GM19455 (cell line): ENCODE data around the gene RBFOX2.
"Not testable (repeated sequence)": the region's sequence is repeated elsewhere in the genome, so short reads cannot be mapped to it uniquely, and the experiment has no call there.

Source experiments
- ATAC-seq: cut with Tn5 transposase; IDR thresholded peaks from one replicate; pipeline ENCODE4 v1.9.1; 2021; ENCODE audit not compliant: unreplicated experiment

The RBFOX2 gene, protein sequence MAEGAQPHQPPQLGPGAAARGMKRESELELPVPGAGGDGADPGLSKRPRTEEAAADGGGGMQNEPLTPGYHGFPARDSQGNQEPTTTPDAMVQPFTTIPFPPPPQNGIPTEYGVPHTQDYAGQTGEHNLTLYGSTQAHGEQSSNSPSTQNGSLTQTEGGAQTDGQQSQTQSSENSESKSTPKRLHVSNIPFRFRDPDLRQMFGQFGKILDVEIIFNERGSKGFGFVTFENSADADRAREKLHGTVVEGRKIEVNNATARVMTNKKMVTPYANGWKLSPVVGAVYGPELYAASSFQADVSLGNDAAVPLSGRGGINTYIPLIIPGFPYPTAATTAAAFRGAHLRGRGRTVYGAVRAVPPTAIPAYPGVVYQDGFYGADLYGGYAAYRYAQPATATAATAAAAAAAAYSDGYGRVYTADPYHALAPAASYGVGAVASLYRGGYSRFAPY

GRCh38 chr22:36028646-36029405, at the start of gene RBFOX2:
Gene RBFOX2 (minus strand): TSS chr22:36028824. CDS start chr22:36028425, 399 bp downstream.
- no peak for ATAC-seq

GRCh38 chr22:36077271-36077670, 48.6 kb upstream of the RBFOX2 start:
- ATAC-seq, result no peak

- ATAC-seq, result no peak
Observed at GRCh38 chr22:36075724-36076123, 47.1 kb upstream of the RBFOX2 start.

- no peak for ATAC-seq
Observed at GRCh38 chr22:36075230-36075629, 46.6 kb upstream of the RBFOX2 start.

DNA sequence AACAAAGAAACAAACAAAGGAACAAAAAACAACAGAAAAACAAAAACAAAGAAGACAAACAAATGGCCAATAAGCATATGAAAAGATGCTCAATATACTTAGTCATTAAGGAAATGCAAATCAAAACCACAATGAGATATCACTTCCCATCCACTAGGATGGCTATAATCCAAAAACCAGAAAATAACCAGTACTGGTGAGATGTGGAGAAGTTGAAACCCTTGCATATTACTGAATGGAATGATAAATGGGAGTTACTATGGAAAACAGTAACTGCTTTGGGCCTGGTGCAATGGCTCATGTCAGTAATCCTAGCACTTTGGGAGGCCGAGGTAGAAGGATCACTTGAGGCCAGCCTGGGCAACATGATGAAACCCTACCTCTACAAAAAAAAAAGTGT, 44.9 kb upstream of the RBFOX2 start:
- ATAC-seq, result no peak

DNA sequence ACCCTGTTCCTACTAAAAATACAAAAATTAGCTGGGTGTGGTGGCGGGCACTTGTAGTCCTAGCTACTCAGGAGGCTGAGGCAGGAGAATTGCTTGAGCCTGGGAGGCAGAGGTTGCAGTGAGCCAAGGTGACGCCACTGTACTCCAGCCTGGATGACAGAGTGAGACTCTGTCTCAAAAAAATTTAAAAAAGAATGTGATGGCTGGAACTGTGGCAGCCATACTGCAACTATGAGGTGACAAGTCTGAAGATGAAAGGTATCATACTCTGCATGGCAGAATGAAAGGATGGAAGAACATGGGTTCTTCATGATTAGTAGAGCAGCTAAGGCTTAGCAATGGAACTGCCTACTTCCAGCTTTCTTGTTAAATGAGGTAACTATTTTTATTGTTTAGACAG, 42.0 kb upstream of the RBFOX2 start:
- not testable (repeated sequence) for ATAC-seq

GRCh38 chr22:36069368-36069767, 40.7 kb upstream of the RBFOX2 start:
- ATAC-seq, result no peak

DNA sequence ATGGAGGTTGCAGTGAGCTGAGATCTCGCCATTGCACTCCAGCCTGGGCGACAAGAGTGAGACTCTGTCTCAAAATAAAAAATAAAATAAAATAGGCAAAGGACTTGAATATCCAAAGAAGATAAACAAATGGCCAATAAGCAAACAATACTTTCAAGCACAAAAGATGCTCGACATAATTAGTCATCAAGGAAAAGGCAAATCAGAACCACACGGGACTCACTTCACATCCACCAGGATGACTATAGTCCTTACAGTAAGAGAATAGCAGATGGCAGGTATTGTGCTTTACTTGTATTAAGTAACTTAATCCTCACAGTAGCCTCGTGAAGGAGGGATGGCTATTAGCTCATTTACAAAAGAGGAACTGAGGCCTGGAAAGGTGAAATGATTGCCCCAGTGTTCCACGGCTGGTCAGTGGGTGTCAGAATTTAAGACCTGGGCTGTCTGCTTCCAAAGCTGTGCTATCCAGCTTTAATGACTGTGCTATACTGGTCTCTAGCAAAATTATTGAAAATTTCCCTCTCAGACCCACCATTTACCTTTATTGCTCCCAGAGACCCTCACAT, 40.2 kb upstream of the RBFOX2 start:
- no peak for ATAC-seq

DNA sequence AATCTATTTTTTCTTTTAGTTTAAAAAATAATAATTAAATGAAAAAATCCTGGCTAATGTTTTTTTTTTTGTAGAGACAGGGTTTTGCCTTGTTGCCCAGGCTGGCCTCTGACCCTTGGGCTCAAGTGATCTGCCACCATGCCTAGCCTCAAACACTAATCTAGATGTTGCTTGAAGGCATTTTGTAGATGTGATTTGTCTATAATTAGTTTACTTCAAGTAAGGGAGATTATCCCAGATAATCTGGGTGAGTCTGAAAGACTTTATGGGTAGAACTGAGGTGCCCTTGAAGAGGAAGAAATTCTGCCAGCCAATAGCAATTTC, 38.6 kb upstream of the RBFOX2 start:
- ATAC-seq, result no peak

GRCh38 chr22:36065775-36066544, 37.3 kb upstream of the RBFOX2 start:
- ATAC-seq, result no peak

GRCh38 chr22:36065462-36065774, 36.8 kb upstream of the RBFOX2 start:
- ATAC-seq, result no peak

DNA sequence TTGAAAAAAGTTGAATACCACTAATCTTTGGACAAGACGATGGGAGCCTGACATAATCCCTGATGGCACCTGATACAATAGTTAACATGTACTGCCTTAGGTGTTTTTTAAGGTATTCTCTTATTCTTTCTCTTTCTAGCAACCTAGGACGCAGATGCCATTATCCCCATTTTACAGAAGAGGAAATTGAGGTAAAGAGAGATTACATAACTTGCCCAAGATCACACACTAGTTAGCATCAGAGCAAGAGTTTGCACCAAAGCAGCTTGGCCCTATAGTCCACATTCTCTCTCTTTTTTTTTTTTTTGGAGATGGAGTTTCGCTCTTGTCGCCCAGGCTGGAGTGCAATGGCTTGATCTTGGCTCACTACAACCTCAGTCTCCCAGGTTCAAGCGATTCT, 35.7 kb upstream of the RBFOX2 start:
- ATAC-seq, result no peak

GRCh38 chr22:36056980-36057379, 28.4 kb upstream of the RBFOX2 start:
- ATAC-seq, result no peak

DNA sequence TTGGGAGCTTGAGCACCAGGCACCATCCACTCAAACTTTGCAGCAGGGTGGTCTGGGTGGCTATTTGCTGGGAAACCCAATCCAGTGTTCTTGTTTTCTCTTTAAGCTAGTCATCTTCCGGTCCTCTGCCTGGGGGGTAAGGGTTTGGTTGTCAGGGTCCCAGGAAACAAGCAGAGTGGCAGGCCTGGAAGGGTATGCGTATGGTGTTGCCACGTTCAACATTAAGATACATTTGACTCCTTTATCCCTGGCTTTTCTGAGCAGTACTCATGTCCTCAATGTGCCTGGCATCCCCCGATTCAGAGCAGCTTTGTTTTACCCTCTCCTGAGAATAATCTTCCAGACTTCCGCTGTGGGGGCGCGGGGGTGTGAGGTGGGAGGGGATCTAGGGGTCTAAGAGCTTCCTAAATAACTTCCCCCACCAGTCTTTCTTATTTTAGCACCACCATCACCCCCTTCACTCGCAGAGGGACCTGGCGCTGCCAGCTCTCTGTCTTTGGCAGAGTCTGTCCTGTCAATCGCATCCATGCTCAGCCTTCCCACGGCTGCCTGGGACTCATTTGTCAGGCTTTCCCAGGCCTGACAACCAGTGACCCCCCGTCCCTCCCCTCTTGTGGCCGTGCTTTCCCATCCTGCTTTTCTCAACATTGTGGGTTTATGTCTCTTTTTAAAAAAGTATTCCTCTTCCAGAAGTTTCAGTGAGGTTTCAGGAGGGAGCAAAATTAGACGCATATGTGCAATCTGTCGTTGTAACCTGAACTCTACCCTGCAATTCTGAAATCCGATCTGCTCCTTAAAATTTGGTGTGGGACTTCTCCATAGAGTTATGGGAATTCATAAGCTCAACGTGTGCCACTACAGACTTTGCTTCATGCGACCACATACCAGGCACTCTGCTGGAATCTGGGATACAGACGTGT, 27.0 kb upstream of the RBFOX2 start:
- no peak for ATAC-seq

DNA sequence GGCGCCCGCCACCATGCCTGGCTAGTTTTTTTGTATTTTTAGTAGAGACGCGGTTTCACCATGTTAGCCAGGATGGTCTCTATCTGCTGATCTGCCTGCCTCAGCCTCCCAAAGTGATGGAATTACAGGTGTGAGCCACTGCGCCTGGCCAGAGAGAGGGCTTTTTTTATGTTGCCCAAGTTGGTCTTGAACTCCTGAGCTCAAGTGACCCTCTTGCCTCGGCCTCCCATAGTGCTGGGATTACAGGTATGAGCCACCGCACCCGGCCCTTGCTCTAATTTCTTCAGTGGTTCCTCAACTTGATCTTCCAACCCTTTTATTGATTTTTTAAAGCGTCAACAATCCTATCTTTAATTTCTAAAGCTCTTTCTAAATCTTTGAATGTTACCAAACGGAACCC, 25.8 kb upstream of the RBFOX2 start:
- not testable (repeated sequence) for ATAC-seq

DNA sequence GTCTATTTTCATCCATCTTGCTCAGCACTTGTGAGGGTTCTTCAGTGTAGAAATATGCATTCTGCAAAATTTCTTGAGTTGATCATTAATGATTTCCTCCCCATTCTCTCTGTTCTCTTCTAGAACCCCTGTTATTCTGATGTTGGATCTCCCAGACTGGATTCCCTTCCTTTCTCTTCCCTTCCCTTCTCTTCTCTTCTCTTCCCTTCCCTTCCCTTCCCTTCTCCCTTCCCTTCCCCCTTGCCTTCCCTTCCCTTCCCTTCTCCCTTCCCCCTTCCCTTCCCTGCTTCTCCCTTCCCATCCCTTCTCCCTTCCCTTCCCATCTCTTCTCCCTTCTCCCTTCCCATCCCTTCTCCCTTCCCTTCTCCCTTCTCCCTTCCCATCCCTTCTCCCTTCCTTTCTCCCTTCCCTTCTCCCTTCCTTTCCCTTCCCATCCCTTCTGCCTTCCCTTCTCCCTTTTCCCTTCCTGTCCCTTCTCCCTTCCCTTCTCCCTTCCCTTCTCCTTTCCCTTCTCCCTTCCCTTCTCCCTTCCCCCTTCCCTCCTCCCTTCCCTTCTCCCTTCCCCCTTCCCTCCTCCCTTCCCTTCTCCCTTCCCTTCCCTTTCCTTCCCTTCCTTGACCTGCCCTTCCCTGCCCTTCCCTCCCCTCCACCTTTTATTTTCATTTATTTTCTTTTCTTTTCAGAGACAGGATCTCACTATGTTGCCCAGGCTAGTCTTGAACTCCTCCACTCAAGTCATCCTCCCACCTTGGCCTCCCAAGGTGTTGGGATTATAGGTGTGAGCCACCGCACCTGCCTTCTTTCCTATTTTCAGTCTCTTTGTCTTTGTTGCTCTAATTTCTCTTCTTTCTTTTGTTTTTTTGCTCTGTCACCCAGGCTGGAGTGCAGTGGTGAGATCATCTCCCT, 24.9 kb upstream of the RBFOX2 start:
- no peak for ATAC-seq

- ATAC-seq, result no peak
Observed at GRCh38 chr22:36052505-36052941, 23.9 kb upstream of the RBFOX2 start.

- no peak for ATAC-seq
Observed at GRCh38 chr22:36049678-36049997, 21.0 kb upstream of the RBFOX2 start.

DNA sequence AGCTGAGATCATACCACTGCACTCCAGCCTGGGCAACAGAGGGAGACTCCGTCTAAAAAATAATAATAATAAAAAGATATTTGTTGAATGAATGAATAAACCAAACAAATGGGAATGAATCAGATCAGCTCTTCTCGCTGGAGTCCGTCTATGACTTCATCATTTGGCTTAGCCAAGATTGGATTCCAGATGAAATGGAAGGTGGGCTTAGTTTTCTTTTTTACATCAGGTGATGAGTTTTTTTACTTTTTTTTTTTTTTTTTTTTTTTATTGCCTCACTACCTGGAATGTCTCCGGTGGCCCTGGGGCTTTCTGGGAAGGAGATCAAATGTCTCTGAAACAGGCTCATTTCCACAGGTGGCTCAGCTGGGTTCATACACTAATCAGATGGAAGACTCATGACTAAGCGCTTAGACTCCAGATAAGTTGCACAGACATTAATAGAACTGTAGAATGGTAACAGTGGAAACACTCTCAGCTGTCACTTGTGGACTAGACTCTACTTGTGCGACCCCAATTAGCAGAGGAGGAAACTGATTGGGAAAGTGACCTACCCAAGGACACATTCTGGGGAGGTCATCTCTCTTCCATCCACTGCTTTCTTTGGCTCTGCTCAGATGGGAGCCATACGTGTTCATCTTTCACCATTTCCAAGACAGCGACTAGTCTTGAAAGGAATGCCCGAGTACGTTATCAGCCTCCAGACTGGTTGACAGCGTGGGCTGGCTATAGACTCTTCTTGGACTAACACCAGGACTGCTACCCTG, 20.5 kb upstream of the RBFOX2 start:
- ATAC-seq, result no peak
